HL-60 (cell line): ENCODE results near the gene DARS1.
A peak's percentile ranks its signal among the peaks of the same experiment; 100 is the strongest.

ENCODE experiments used
- DNase-seq, 2 experiments: peaks; one replicate each; pipeline ENCODE4 v3.0.0-alpha.2; 2010 to 2020; ENCODE audit warnings: low read depth in 1 of 2, low spot score in 1 of 2
- H3K27ac ChIP-seq: fragments of 250-450 bp; sonication (Bioruptor Pico); replicated peaks from 2 replicates; pipeline ENCODE4 v1.5.1; 2020; ENCODE audit warnings: mild to moderate bottlenecking, moderate library complexity
- H3K27me3 ChIP-seq: fragments of 250-450 bp; sonication (Bioruptor Pico); 2 replicates; pipeline ENCODE4 v1.5.1; 2021; ENCODE audit warnings: mild to moderate bottlenecking, moderate library complexity; ENCODE audit not compliant: insufficient read depth, poor library complexity, severe bottlenecking
- H3K4me3 ChIP-seq: replicated peaks from 2 replicates; pipeline ENCODE4 v1.5.1; 2011; ENCODE audit warnings: mild to moderate bottlenecking, control low read depth, low read length; ENCODE audit not compliant: insufficient read depth
- CTCF ChIP-seq: IDR thresholded peaks from one replicate; pipeline ENCODE4 v1.5.1; 2011; ENCODE audit warnings: low read length, control low read depth, inconsistent platforms; ENCODE audit not compliant: insufficient read depth
- GABPA ChIP-seq: IDR thresholded peaks from 2 replicates; pipeline ENCODE4 v1.6.1; 2012; ENCODE audit warnings: low read depth
- POLR2AphosphoS5 ChIP-seq: IDR thresholded peaks from 2 replicates; pipeline ENCODE4 v1.6.1; 2012; ENCODE audit warnings: low read depth
- REST ChIP-seq: IDR thresholded peaks from 2 replicates; pipeline ENCODE4 v1.6.1; 2012; ENCODE audit warnings: low read depth; ENCODE audit not compliant: insufficient replicate concordance
- SPI1 ChIP-seq: IDR thresholded peaks from 2 replicates; pipeline ENCODE4 v1.6.1; 2012; ENCODE audit warnings: low read depth, mild to moderate bottlenecking, borderline replicate concordance

The DARS1 gene

GRCh38 chr2:136024185-136024584 lies 38.8 kb upstream of the DARS1 start:
- no peak overlapping the region for H3K4me3 ChIP-seq
- no peak for DNase-seq
- TF ChIP-seq REST (no peak), CTCF (no peak), POLR2AphosphoS5 (no peak), SPI1 (no peak), GABPA (no peak)
- H3K27ac ChIP-seq, result peak overlapping the region; percentile 72
- H3K27me3 ChIP-seq, result no peaks in the 10 kb centered on the region

- H3K27ac ChIP-seq, result peak overlapping the region; percentile 72
- no peak overlapping the region for H3K4me3 ChIP-seq
- no peaks in the 10 kb centered on the region for H3K27me3 ChIP-seq
- TF ChIP-seq CTCF (no peak), SPI1 (no peak), GABPA (no peak), POLR2AphosphoS5 (no peak), REST (no peak)
- peak in 1 of 2 experiments; percentile 30 for DNase-seq
Measured at GRCh38 chr2:136023416-136023815, 38.0 kb upstream of the DARS1 start.

- Histone ChIP-seq H3K27me3 (no peaks in the 10 kb centered on the region), H3K4me3 (no peak overlapping the region), H3K27ac (peak overlapping the region; percentile 72)
- peak; percentile 96 to 98 for DNase-seq
- no peak for TF ChIP-seq REST
- TF ChIP-seq CTCF, result no peak
- peak; percentile 88 for TF ChIP-seq POLR2AphosphoS5
- no peak for TF ChIP-seq GABPA
- TF ChIP-seq SPI1, result peak; percentile 13; the same call in 1 of the 2 replicates
Measured at GRCh38 chr2:136022396-136023146, 37.1 kb upstream of the DARS1 start.
